Activated T-cell treated with anti-CD3 and anti-CD28 coated beads, Interleukin-2, amount 50 U/mL, for 4 hours (primary cell): ENCODE data around the gene ARL13B. TPM values are rescaled to one million over a fixed set of nuclear protein-coding genes. Genes with fewer than 3 reads are reported as not detected.

Experiments used
- ATAC-seq, 2 donors: fragments of 200-7000 bp; cut with Tn5 transposase; one replicate each; pipeline ENCODE4 v1.10.0; 2021
- DNase-seq: peaks from one replicate; pipeline ENCODE4 v3.0.0-alpha.2; 2020
- H3K27me3 Mint-ChIP-seq: one replicate; pipeline ENCODE4 v1.8.0; 2021; ENCODE audit warnings: low read depth, mixed read lengths
- H3K36me3 Mint-ChIP-seq: one replicate; pipeline ENCODE4 v1.8.0; 2022; ENCODE audit warnings: mixed read lengths; ENCODE audit not compliant: insufficient read depth
- H3K4me1 Mint-ChIP-seq: one replicate; pipeline ENCODE4 v1.8.0; 2021; ENCODE audit warnings: low read depth, mixed read lengths
- H3K4me3 Mint-ChIP-seq: one replicate; pipeline ENCODE4 v1.8.0; 2021; ENCODE audit warnings: mild to moderate bottlenecking, moderate library complexity, mixed read lengths
- H3K9me3 Mint-ChIP-seq: one replicate; pipeline ENCODE4 v1.8.0; 2021; ENCODE audit warnings: mixed read lengths
- total RNA-seq, 3 donors: library from RNA; stranded (reverse); gene quantifications; one replicate each; pipeline ENCODE4 v1.2.1, GENCODE V29; 2021

The ARL13B gene
- total RNA-seq, 3 donors from 2014 or later: 9.0 to 13.0 (median 11.6) TPM

DNA sequence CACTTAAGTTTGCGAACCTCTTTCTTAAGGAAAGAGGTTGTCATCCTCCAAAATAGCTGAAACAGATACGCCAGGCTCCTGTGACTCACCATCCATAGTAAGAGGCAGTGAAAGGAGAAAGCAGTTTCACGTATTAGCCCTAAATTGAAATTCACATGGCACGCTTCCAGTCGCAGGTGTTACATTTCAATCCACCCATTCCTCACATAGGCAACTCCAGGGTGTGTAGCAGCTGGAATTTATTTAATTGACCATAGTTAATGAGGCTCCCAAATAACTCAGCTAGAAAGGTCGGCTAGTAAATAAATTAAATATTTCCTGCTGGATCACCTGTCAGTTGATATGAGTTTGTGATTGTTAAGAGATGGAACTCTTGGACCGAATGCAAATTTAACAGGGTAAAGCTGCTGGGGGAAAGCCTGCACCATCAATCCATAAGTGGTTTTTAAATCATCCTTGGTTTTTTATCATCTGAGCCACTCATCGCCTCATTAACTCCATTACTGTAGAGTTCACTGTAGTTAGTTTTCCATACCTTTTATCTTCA is 102.5 kb downstream of the ARL13B start:
- H3K27me3 Mint-ChIP-seq: no peaks in the 10 kb centered on the region
- H3K4me1 Mint-ChIP-seq: peaks cover 43% of the 10 kb centered on the region
- no peak for ATAC-seq
- no peak overlapping the region for H3K4me3 Mint-ChIP-seq
- H3K36me3 Mint-ChIP-seq: peaks cover 26% of the 10 kb centered on the region
- no peak for DNase-seq
- H3K9me3 Mint-ChIP-seq: no peaks in the 10 kb centered on the region

DNA sequence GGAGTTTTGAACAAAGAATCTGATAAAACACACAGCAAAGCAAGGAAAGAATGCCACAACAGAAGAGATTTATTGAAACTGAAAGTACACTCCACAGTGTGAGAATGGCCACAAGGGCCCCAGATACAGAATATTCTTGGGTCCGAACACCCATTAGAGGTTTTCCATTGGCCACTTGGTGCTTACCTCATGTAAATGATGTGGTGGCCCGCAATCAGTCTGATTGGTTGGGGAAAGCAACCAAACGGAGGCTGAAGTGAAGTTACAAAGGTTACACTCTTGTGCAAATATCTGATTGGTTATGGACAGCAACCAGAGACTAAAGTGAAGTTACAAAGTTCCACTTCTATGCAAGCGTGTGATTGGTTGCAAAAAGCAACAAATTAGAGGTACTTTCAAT is 103.3 kb downstream of the ARL13B start:
- Mint-ChIP-seq H3K4me1 (peaks cover 37% of the 10 kb centered on the region), H3K9me3 (no peaks in the 10 kb centered on the region), H3K4me3 (no peak overlapping the region), H3K36me3 (peaks cover 23% of the 10 kb centered on the region), H3K27me3 (no peaks in the 10 kb centered on the region)
- ATAC-seq (no peak), DNase-seq (no peak)

DNA sequence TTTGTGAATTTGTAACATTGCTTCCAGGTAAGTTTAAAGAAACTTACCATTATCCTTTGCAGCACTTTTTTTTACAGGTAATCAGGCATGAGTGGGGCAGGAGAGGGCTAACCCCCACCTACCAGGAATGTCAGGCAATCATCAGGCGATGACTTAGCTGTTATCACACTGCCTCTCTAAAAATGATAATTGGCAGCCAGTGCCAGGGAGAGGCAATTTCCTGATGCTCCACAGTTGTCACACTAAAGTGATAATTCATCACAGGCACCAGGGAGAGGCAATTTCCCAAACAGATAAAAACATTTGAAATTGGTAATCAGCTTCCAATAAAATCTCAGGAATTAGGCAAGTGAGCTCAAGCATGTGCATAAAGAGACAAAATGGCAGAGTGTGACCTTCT is 109.2 kb downstream of the ARL13B start:
- Mint-ChIP-seq H3K4me3 (no peak overlapping the region), H3K27me3 (no peaks in the 10 kb centered on the region), H3K9me3 (no peaks in the 10 kb centered on the region), H3K36me3 (peaks cover 30% of the 10 kb centered on the region), H3K4me1 (peaks cover 2% of the 10 kb centered on the region)
- DNase-seq (no peak), ATAC-seq (no peak)

DNA sequence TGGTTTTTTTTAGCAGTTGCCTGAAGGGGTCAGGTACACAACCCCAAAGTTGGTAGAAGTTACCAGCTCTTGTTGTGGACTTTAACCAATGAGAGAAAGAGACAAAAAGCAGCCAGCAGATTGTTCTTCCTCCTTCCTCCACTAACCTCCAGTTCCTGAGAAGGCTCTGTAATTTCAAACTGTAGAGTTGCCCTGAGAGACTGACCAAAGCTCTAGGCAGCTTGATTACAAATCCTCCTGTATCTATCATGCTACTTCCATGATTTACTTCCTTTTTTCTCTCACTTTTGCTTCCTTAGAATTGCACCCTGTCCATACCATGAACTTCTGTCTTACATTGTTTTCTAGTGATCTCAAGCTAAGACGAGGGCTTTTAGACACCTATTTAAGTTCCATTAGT is 112.1 kb downstream of the ARL13B start:
- H3K27me3 Mint-ChIP-seq: no peaks in the 10 kb centered on the region
- no peaks in the 10 kb centered on the region for H3K9me3 Mint-ChIP-seq
- H3K36me3 Mint-ChIP-seq: peaks cover 34% of the 10 kb centered on the region

DNA sequence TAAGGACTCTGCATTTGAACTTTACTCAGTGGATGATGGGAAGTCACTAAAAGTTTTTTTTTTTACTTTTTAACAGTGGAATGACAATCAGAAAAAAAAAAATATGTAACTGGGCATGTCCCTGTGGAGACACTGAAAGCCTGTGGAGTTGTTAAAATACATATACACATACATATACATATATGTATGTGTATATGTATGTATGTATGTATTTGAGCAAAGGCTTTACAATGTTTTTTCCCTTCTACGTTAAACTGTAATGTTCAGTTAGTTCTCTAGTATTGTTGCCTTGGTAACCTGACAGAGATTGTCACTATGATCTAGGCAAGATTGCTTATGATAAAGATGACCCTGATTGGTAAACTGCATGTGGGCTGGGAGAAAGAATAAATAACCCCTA is 113.2 kb downstream of the ARL13B start:
- no peaks in the 10 kb centered on the region for H3K9me3 Mint-ChIP-seq
- no peak for DNase-seq

More for the DNA sequence above, 112.1 kb downstream of the ARL13B start:
- Mint-ChIP-seq H3K4me1 (peaks cover 2% of the 10 kb centered on the region), H3K4me3 (no peak overlapping the region)
- DNase-seq (no peak), ATAC-seq (no peak)

DNA sequence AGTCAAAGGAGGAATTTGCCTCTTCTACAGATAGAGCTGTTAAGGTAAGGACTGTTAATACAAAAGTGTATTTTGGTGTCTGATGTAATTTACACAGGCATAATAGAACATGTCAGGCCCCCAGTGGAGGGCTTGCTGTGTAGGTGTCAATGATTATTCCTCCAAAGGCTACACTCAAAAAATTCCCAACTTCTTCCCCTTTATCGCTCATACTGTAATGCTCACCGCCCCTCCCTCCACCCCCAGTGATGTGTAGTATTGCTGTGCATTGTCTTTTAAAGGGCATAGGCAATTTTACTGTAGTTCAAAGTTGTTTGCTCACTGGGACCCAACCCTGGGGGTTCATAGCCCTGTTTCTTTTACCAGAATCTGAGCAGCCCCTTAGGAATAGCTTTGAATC is 115.2 kb downstream of the ARL13B start:
- ATAC-seq (no peak), DNase-seq (no peak)
- H3K4me3 Mint-ChIP-seq: no peak overlapping the region
- H3K36me3 Mint-ChIP-seq: peaks cover 45% of the 10 kb centered on the region
- no peaks in the 10 kb centered on the region for H3K27me3 Mint-ChIP-seq
- H3K4me1 Mint-ChIP-seq: no peaks in the 10 kb centered on the region
- H3K9me3 Mint-ChIP-seq: no peaks in the 10 kb centered on the region

More for the DNA sequence above, 113.2 kb downstream of the ARL13B start:
- Mint-ChIP-seq H3K27me3 (no peaks in the 10 kb centered on the region), H3K4me1 (no peaks in the 10 kb centered on the region), H3K4me3 (no peak overlapping the region), H3K36me3 (peaks cover 38% of the 10 kb centered on the region)
- no peak for ATAC-seq

DNA sequence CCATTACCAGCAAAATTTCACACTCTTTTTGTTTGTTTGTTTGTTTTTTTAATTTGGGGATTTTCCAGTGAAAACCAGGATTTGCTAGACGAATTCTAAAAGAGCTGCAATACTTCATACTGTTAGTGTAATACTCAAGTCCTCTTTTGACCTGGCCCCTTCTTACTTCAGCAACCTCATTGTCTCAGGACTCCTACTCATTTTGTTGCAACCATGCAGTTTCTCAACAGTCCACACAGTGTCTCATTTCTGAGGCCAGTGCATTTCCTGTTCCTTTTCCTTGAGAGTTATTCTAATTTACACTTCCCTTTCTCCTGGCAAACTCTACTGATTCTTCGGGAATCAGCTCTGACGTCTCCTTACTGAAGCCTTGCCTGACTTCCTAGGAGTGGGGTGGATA is 118.5 kb downstream of the ARL13B start:
- ATAC-seq (no peak), DNase-seq (no peak)
- Mint-ChIP-seq H3K27me3 (no peaks in the 10 kb centered on the region), H3K9me3 (no peaks in the 10 kb centered on the region), H3K36me3 (peaks cover 43% of the 10 kb centered on the region), H3K4me1 (no peaks in the 10 kb centered on the region), H3K4me3 (no peak overlapping the region)

DNA sequence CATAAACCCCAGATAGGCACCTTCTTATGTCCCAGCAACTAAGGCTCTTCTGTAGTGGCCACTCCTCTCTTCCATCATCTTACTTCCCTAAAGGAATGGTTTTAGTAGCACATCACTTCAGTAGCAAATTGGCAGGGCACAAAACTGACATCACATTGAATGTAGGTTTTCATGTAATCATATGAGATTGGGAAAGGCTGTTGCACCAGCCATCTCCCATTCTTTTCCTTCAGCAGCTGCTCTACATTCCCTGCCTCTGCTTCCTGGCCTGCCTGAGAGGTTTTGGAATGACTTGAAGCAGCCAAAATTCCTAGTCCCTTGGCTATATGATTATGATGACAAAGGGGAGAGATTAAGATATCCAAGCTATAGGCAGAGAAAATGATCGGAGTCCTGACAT is 119.4 kb downstream of the ARL13B start:
- H3K36me3 Mint-ChIP-seq: peaks cover 41% of the 10 kb centered on the region
- H3K4me3 Mint-ChIP-seq: no peak overlapping the region
- ATAC-seq: no peak
- no peak for DNase-seq
- no peaks in the 10 kb centered on the region for H3K4me1 Mint-ChIP-seq
- no peaks in the 10 kb centered on the region for H3K27me3 Mint-ChIP-seq
- no peaks in the 10 kb centered on the region for H3K9me3 Mint-ChIP-seq

DNA sequence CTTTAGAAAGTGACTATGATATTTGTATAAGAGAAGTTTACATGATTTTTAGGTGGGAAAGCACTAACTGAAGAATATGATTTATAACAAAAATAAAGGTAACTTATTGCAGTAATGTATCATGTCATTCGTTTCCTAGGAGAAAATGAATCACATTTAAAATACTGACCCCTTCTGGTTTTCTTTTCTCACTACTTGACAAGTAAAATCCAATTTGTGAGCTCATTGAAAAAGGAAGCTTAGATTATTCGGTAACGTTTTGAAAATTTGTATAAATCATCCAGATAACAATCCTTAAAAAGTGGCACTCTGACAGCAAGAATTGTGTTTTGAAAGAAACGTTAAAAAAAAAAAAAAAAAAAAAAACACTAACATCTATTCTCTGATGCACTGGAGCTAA is 121.9 kb downstream of the ARL13B start:
- Mint-ChIP-seq H3K36me3 (peaks cover 38% of the 10 kb centered on the region), H3K27me3 (no peaks in the 10 kb centered on the region), H3K4me3 (no peak overlapping the region), H3K4me1 (no peaks in the 10 kb centered on the region), H3K9me3 (no peaks in the 10 kb centered on the region)
- DNase-seq (no peak), ATAC-seq (no peak)

Other genes starting within 250 kb of the ARL13B start
- under 1 TPM; 0.08 to 0.33 (median 0.32) TPM for gene PROS1, start 6.3 kb upstream of the ARL13B start, total RNA-seq
- gene STX19, start 48.4 kb downstream of the ARL13B start, total RNA-seq: not detected
- 1 to 10 TPM; 5.2 to 7.5 (median 7.1) TPM for gene DHFR2, start 82.8 kb downstream of the ARL13B start, total RNA-seq
- gene NSUN3, start 82.9 kb downstream of the ARL13B start, total RNA-seq: 10 to 100 TPM; 14.0 to 19.3 (median 14.5) TPM